K562 (cell line): Measurements from ENCODE around the gene DBF4B. TPM values are rescaled to one million over a fixed set of nuclear protein-coding genes. Genes with fewer than 3 reads are reported as not detected.

Experiments used
- ATAC-seq: fragments of 200-7000 bp; cut with Tn5 transposase; 3 replicates; pipeline ENCODE4 v1.9.1; 2020; ENCODE audit warnings: moderate library complexity
- BruUV-seq: library from RNA; stranded (reverse); fragments of 400-500 nt; replicated peaks from 2 replicates; lab custom pipeline; 2021; lab: Mats Ljungman, UMichigan
- CTCF ChIA-PET: fragments of 300-600 bp; formaldehyde crosslinking; extraction: SDS; loops from one replicate; lab custom pipeline; 2021; ENCODE audit warnings: low intra/inter-chr PET ratio; lab: Yijun Ruan, JAX
- POLR2A ChIA-PET: fragments of 300-600, 350-650 bp; sonication (Branson Sonifier 250); formaldehyde crosslinking; extraction: SDS; loops from one replicate; lab custom pipeline; 2021; ENCODE audit warnings: antibody characterized with exemption, inconsistent platforms; lab: Yijun Ruan, JAX
- DNase-seq, 4 experiments: peaks; one replicate each; pipeline versions ENCODE4 v3.0.0 to v3.0.0-alpha.2; 2011 to 2018; ENCODE audit warnings: low spot score in 3 of 4, mixed read lengths in 3 of 4; ENCODE audit errors: extremely low read depth in 1 of 4
- FAIRE-seq: peaks from 2 replicates; lab custom pipeline; 2011; peaks lifted over from hg19 to GRCh38; lab: Jason Lieb, UNC
- H2AFZ ChIP-seq: 2 replicates; pipeline ENCODE4 v1.6.0; 2011; ENCODE audit warnings: low read depth, low read length, control low read depth, inconsistent platforms
- H3K27ac ChIP-seq: fragments of 200-600 bp; 3 replicates; pipeline ENCODE4 v1.8.0; 2011; ENCODE audit warnings: low read depth, mild to moderate bottlenecking, control low read depth, inconsistent platforms, low read length, moderate library complexity, mixed read lengths; ENCODE audit errors: extremely low read depth
- H3K27me3 ChIP-seq, 2 experiments: fragments of 300-600 bp in 1 of 2; 2 replicates in 1 of 2; 3 replicates in 1 of 2; pipeline versions ENCODE4 v1.6.0 to v1.8.0; 2011; ENCODE audit warnings: inconsistent platforms in 2 of 2, low read length in 2 of 2, mild to moderate bottlenecking in 1 of 2, mixed read lengths in 1 of 2, moderate library complexity in 1 of 2; ENCODE audit not compliant: control insufficient read depth in 2 of 2, insufficient read depth in 2 of 2
- H3K36me3 ChIP-seq: fragments of 300-600 bp; 3 replicates; pipeline ENCODE4 v1.8.0; 2011; ENCODE audit warnings: mild to moderate bottlenecking, low read length, inconsistent platforms; ENCODE audit not compliant: control insufficient read depth, insufficient read depth
- H3K4me1 ChIP-seq, 2 experiments: fragments of 200-600 bp in 1 of 2; replicated peaks in 1 of 2; 2 replicates in 1 of 2; 3 replicates in 1 of 2; pipeline versions ENCODE4 v1.5.1 to v1.8.0; 2011; ENCODE audit warnings: inconsistent platforms in 2 of 2, low read length in 2 of 2, mild to moderate bottlenecking in 1 of 2, mixed read lengths in 1 of 2, moderate library complexity in 1 of 2; ENCODE audit not compliant: control insufficient read depth in 2 of 2, insufficient read depth in 2 of 2
- H3K4me2 ChIP-seq: 2 replicates; pipeline ENCODE4 v1.6.1; 2011; ENCODE audit warnings: low read length, control low read depth, inconsistent platforms, mixed read lengths; ENCODE audit not compliant: insufficient read depth
- H3K4me3 ChIP-seq: fragments of 200-600 bp; sonication (generic), shearing (Covaris generic); 2 replicates; pipeline ENCODE4 v1.5.1; 2016; ENCODE audit warnings: control low read depth, inconsistent platforms
- H3K79me2 ChIP-seq: fragments of 200-600 bp; 3 replicates; pipeline ENCODE4 v1.8.0; 2011; ENCODE audit warnings: low read length, inconsistent platforms; ENCODE audit not compliant: control insufficient read depth, insufficient read depth
- H3K9ac ChIP-seq, 2 experiments: 2 replicates each; pipeline versions ENCODE4 v1.6.0 to v1.6.1; 2011; ENCODE audit warnings: low read depth in 2 of 2, low read length in 2 of 2, control low read depth in 1 of 2, inconsistent platforms in 1 of 2, mild to moderate bottlenecking in 1 of 2, mixed read lengths in 1 of 2; ENCODE audit not compliant: insufficient read depth in 1 of 2
- H3K9me1 ChIP-seq: one replicate; pipeline ENCODE4 v1.6.0; 2011; ENCODE audit warnings: inconsistent platforms, mild to moderate bottlenecking, low read length, moderate library complexity; ENCODE audit not compliant: control insufficient read depth, insufficient read depth
- H3K9me3 ChIP-seq: replicated peaks from 2 replicates; pipeline ENCODE4 v1.5.1; 2011; ENCODE audit warnings: low read depth, low read length, inconsistent platforms; ENCODE audit not compliant: control insufficient read depth, insufficient read depth
- H4K20me1 ChIP-seq: replicated peaks from 2 replicates; pipeline ENCODE4 v1.6.1; 2011; ENCODE audit warnings: low read length, inconsistent platforms, mixed read lengths; ENCODE audit not compliant: control insufficient read depth, insufficient read depth
- BHLHE40 ChIP-seq: IDR thresholded peaks from 2 replicates; pipeline ENCODE4 v1.6.1; 2011; ENCODE audit warnings: low read length, improper control_type of control experiment
- EP400 ChIP-seq: fragments of 450-650 bp; IDR thresholded peaks from 2 replicates; pipeline ENCODE4 v1.6.1; 2017; ENCODE audit warnings: antibody characterized with exemption, mild to moderate bottlenecking, moderate library complexity
- HDAC1 ChIP-seq, 2 experiments: fragments of 450-650 bp; IDR thresholded peaks; 2 replicates each; pipeline ENCODE4 v1.6.1; 2016 to 2017; ENCODE audit warnings: inconsistent platforms in 1 of 2, mild to moderate bottlenecking in 1 of 2, moderate library complexity in 1 of 2
- LEF1 ChIP-seq: fragments of 450-650 bp; IDR thresholded peaks from 2 replicates; pipeline ENCODE4 v1.6.1; 2016; ENCODE audit warnings: mild to moderate bottlenecking
- MCM3 ChIP-seq: fragments of 450-650 bp; IDR thresholded peaks from 2 replicates; pipeline ENCODE4 v1.6.1; 2016
- MEF2D ChIP-seq: conservative IDR thresholded peaks from 2 replicates; pipeline ENCODE4 v1.6.1; 2016; ENCODE audit warnings: low read depth, missing genetic modification characterization, missing compliant biosample characterization
- MTA1 ChIP-seq: fragments of 450-650 bp; IDR thresholded peaks from 2 replicates; pipeline ENCODE4 v1.6.1; 2017; ENCODE audit warnings: borderline replicate concordance
- NFIC ChIP-seq: fragments of 450-650 bp; IDR thresholded peaks from 2 replicates; pipeline ENCODE4 v1.6.1; 2017; ENCODE audit warnings: mild to moderate bottlenecking, inconsistent platforms
- RBM34 ChIP-seq: fragments of 200-400 bp; formaldehyde crosslinking; IDR thresholded peaks from 2 replicates; pipeline ENCODE4 v1.6.1; 2018; ENCODE audit warnings: low read length, borderline replicate concordance; ENCODE audit not compliant: insufficient read depth
- SMARCE1 ChIP-seq: fragments of 450-650 bp; IDR thresholded peaks from 2 replicates; pipeline ENCODE4 v1.7.1; 2016; ENCODE audit warnings: mild to moderate bottlenecking
- SRSF1 ChIP-seq: fragments of 200-400 bp; formaldehyde crosslinking; IDR thresholded peaks from 2 replicates; pipeline ENCODE4 v1.6.1; 2017; ENCODE audit warnings: mild to moderate bottlenecking, low read depth, low read length, moderate library complexity
- TAF15 ChIP-seq: fragments of 200-400 bp; formaldehyde crosslinking; IDR thresholded peaks from 2 replicates; pipeline ENCODE4 v1.6.1; 2017; ENCODE audit warnings: mild to moderate bottlenecking, low read depth, low read length, moderate library complexity
- TCF7 ChIP-seq: sonication (generic); IDR thresholded peaks from 2 replicates; pipeline ENCODE4 v1.6.1; 2016; ENCODE audit warnings: antibody characterized with exemption, borderline replicate concordance
- ZMIZ1 ChIP-seq, 2 experiments: fragments of 150-350 bp in 1 of 2; IDR thresholded peaks; 2 replicates each; pipeline ENCODE4 v1.6.1; 2012 to 2016; ENCODE audit warnings: low read depth in 2 of 2, low read length in 2 of 2, mild to moderate bottlenecking in 1 of 2, moderate library complexity in 1 of 2
- in situ Hi-C: fragments of 300-500 bp; cut with MboI; formaldehyde crosslinking; loops from 4 replicates; pipeline ENCODE4 v1.15.0; 2018; ENCODE audit warnings: inconsistent platforms, mixed read lengths
- intact Hi-C: fragments of 100-400 bp; cut with micrococcal nuclease; formaldehyde crosslinking; loops from 2 replicates; pipeline ENCODE4 v1.14.2; 2022
- polyA plus RNA-seq, 8 experiments: library from polyadenylated mRNA; depleted of rRNA in 4 of 8; stranded (reverse) in 5 of 8; unstranded in 3 of 8; fragments of >200 nt; fragmentation: Nextera tagmentation in 2 of 8; fragmentation: Illumina TruSeq in 1 of 8; extraction: Ambion mirVana in 2 of 8; extraction: Trizol in 1 of 8; gene quantifications; 2 replicates each; pipeline versions ENCODE4 v1.2.1 to v1.2.3, GENCODE V29; 2011 to 2014; ENCODE audit warnings: inconsistent platforms in 1 of 8, missing spikeins in 1 of 8
- total RNA-seq, 7 experiments: library from RNA; depleted of rRNA in 6 of 7; stranded (reverse); fragments of >200 nt in 6 of 7; fragmentation: Illumina TruSeq in 2 of 7; extraction: Trizol in 2 of 7; gene quantifications; 2 replicates each; pipeline versions ENCODE4 v1.2.1 to v1.2.3, GENCODE V29; 2011 to 2021; ENCODE audit warnings: low replicate concordance in 1 of 7
- TF ChIP-seq, protein P1 (sequence below): sonication (generic); formaldehyde crosslinking; IDR thresholded peaks from 2 replicates; pipeline ENCODE4 v1.8.1; 2022; ENCODE audit warnings: missing genetic modification reagents

The DBF4B gene
- total and polyA plus RNA-seq, 9 of the 15 experiments (the other 6 are each of a cell fraction or from before 2014, with no cell fraction given) = 2.5 to 26.9 (median 14.6) TPM

- peaks cover 24 to 29% of the 10 kb centered on the region in 2 experiments for H3K4me1 ChIP-seq
- peak; percentile 54 for ATAC-seq
- H3K4me2 ChIP-seq = no peak overlapping the region
- no peak overlapping the region for H3K4me3 ChIP-seq
- H3K9me3 ChIP-seq = no peaks in the 10 kb centered on the region
- H3K9me1 ChIP-seq = peaks cover 3% of the 10 kb centered on the region
- H3K79me2 ChIP-seq = no peaks in the 10 kb centered on the region
- ChIA-PET CTCF (no interaction called here), POLR2A (no interaction called here)
- no peaks in the 10 kb centered on the region for H3K27me3 ChIP-seq
- TF ChIP-seq LEF1 (peak; percentile 65), NFIC (peak; percentile 49), EP400 (no peak), TCF7 (peak; percentile 94; the same call in 1 of the 2 replicates), SMARCE1 (no peak), ZMIZ1 (IDR thresholded peaks at IDR 0.05; ENCODE audit: low read depth in 2 of 2, low read length in 2 of 2) (no peak), MEF2D (tag) (no peak), MTA1 (no peak), HDAC1 (IDR thresholded peaks at IDR 0.05) (no peak), RBM34 (no peak), MCM3 (no peak), TAF15 (no peak), SRSF1 (no peak), BHLHE40 (no peak)
- TF ChIP-seq, protein P1, sequence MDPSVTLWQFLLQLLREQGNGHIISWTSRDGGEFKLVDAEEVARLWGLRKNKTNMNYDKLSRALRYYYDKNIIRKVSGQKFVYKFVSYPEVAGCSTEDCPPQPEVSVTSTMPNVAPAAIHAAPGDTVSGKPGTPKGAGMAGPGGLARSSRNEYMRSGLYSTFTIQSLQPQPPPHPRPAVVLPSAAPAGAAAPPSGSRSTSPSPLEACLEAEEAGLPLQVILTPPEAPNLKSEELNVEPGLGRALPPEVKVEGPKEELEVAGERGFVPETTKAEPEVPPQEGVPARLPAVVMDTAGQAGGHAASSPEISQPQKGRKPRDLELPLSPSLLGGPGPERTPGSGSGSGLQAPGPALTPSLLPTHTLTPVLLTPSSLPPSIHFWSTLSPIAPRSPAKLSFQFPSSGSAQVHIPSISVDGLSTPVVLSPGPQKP (CRISPR knock-in tag) = no peak
- intact Hi-C loops = no loop called here
- no peak overlapping the region for H2AFZ ChIP-seq
- peaks cover 4% of the 10 kb centered on the region; the same call in 1 of the 2 replicates for H4K20me1 ChIP-seq
- peak in 2 of 4 experiments; percentile 42 to 58 for DNase-seq
- peaks cover 67% of the 10 kb centered on the region; the same call in 2 of the 3 replicates for H3K36me3 ChIP-seq
- peak overlapping the region in 1 of 2 experiments; percentile 78; a peak in 2 of 4 replicates for H3K9ac ChIP-seq
- no peak for FAIRE-seq
- BruUV-seq = no TSS peak
- in situ Hi-C loops = no loop called here
- no peak overlapping the region for H3K27ac ChIP-seq
Observed at GRCh38 chr17:44747566-44747965, 39.1 kb downstream of the DBF4B start.
